Chondrocyte (in vitro differentiated cells): Measurements from ENCODE around the gene GATA6. TPM values are rescaled to one million over a fixed set of nuclear protein-coding genes. Genes with fewer than 3 reads are reported as not detected.

Experiments
- DNase-seq: peaks from one replicate; pipeline ENCODE4 v3.0.0; 2021; ENCODE audit warnings: mixed read lengths, low spot score
- H3K27ac Mint-ChIP-seq: one replicate; pipeline ENCODE4 v1.8.0; 2021; ENCODE audit warnings: mild to moderate bottlenecking, moderate library complexity, mixed read lengths; ENCODE audit not compliant: unreplicated experiment
- H3K27me3 Mint-ChIP-seq: 2 replicates; pipeline ENCODE4 v1.8.0; 2021; ENCODE audit warnings: low read depth, mixed read lengths
- H3K36me3 Mint-ChIP-seq: 2 replicates; pipeline ENCODE4 v1.8.0; 2021; ENCODE audit warnings: low read depth, mixed read lengths
- H3K4me1 Mint-ChIP-seq: 2 replicates; pipeline ENCODE4 v1.8.0; 2021; ENCODE audit warnings: low read depth, mild to moderate bottlenecking, mixed read lengths
- H3K4me3 Mint-ChIP-seq: one replicate; pipeline ENCODE4 v1.8.0; 2021; ENCODE audit warnings: mild to moderate bottlenecking, moderate library complexity, mixed read lengths; ENCODE audit not compliant: unreplicated experiment
- H3K9me3 Mint-ChIP-seq: 2 replicates; pipeline ENCODE4 v1.8.0; 2021; ENCODE audit warnings: low read depth, mixed read lengths
- CTCF ChIP-seq: fragments of 200-600 bp; sonication (generic); IDR thresholded peaks from 2 replicates; pipeline ENCODE4 v1.5.0; 2021; ENCODE audit warnings: antibody characterized with exemption, mild to moderate bottlenecking, moderate library complexity
- total RNA-seq: library from RNA; stranded (reverse); gene quantifications from 3 replicates; pipeline ENCODE4 v1.2.1, GENCODE V29; 2021

GATA6 gene
- total RNA-seq, 1 donor from 2014 or later, result 13.1 TPM

- TF ChIP-seq CTCF, result no peak
- Mint-ChIP-seq H3K4me1 (no peaks in the 10 kb centered on the region), H3K36me3 (peaks cover 5% of the 10 kb centered on the region), H3K4me3 (no peak overlapping the region), H3K27ac (no peak overlapping the region), H3K27me3 (no peaks in the 10 kb centered on the region), H3K9me3 (no peaks in the 10 kb centered on the region)
- no peak for DNase-seq
Observed at GRCh38 chr18:22207021-22207758, 37.8 kb downstream of the GATA6 start.

GRCh38 chr18:22210311-22210754 lies 40.9 kb downstream of the GATA6 start:
- peaks cover 7% of the 10 kb centered on the region for H3K4me1 Mint-ChIP-seq
- DNase-seq, result no peak
- H3K27me3 Mint-ChIP-seq, result no peaks in the 10 kb centered on the region
- no peak overlapping the region for H3K27ac Mint-ChIP-seq
- no peak overlapping the region for H3K4me3 Mint-ChIP-seq
- TF ChIP-seq CTCF, result no peak
- H3K9me3 Mint-ChIP-seq, result no peaks in the 10 kb centered on the region
- peaks cover 1% of the 10 kb centered on the region for H3K36me3 Mint-ChIP-seq

GRCh38 chr18:22211657-22212056 lies 42.3 kb downstream of the GATA6 start:
- DNase-seq, result no peak
- Mint-ChIP-seq H3K4me1 (peaks cover 7% of the 10 kb centered on the region), H3K9me3 (no peaks in the 10 kb centered on the region), H3K27me3 (no peaks in the 10 kb centered on the region), H3K36me3 (peaks cover 1% of the 10 kb centered on the region), H3K27ac (no peak overlapping the region), H3K4me3 (no peak overlapping the region)
- no peak for TF ChIP-seq CTCF

- no peak for DNase-seq
- Mint-ChIP-seq H3K9me3 (no peaks in the 10 kb centered on the region), H3K4me3 (no peak overlapping the region), H3K27me3 (no peaks in the 10 kb centered on the region), H3K36me3 (no peaks in the 10 kb centered on the region), H3K27ac (no peak overlapping the region), H3K4me1 (peaks cover 10% of the 10 kb centered on the region)
- no peak for TF ChIP-seq CTCF
Observed at GRCh38 chr18:22213333-22213973, 44.1 kb downstream of the GATA6 start.

- Mint-ChIP-seq H3K4me1 (peaks cover 10% of the 10 kb centered on the region), H3K36me3 (no peaks in the 10 kb centered on the region), H3K27ac (no peak overlapping the region), H3K4me3 (no peak overlapping the region), H3K9me3 (no peaks in the 10 kb centered on the region), H3K27me3 (no peaks in the 10 kb centered on the region)
- TF ChIP-seq CTCF, result no peak
- DNase-seq, result no peak
Observed at GRCh38 chr18:22214731-22215528, 45.5 kb downstream of the GATA6 start.
